Measurements from ENCODE around the gene RTF2. TPM values are rescaled to one million over a fixed set of nuclear protein-coding genes. Genes with fewer than 3 reads are reported as not detected.

Gene RTF2
- total and polyA plus RNA-seq, 4 experiments from 2014 or later: 66.0 to 129 (median 94.9) TPM

GRCh38 chr20:56442389-56443365, 25.8 kb upstream of the RTF2 start:
- H3K9me3 Mint-ChIP-seq: no peaks in the 10 kb centered on the region
- peak overlapping the region in 6 of 8 donors; percentile 15 to 82 (median 41) for H3K4me3 Mint-ChIP-seq
- DNase-seq: peak in 1 of 5 donors; percentile 22
- peaks cover 28 to 52% (median 40%) of the 10 kb centered on the region in 4 donors for H3K4me1 Mint-ChIP-seq
- Histone ChIP-seq H3K27me3 (ENCODE audit: insufficient read depth, low read length) (no peaks in the 10 kb centered on the region), H3K9me3 (ENCODE audit: control insufficient read depth in 1 of 2, low read length in 2 of 2) (no peaks in the 10 kb centered on the region), H3K36me3 (ENCODE audit: insufficient read depth, low read length) (peaks cover 4% of the 10 kb centered on the region), H3K4me1 (ENCODE audit: insufficient read depth, low read length) (peaks cover 51% of the 10 kb centered on the region), H3K4me3 (ENCODE audit: low read length in 2 of 2) (no peak overlapping the region), H3K27ac (ENCODE audit: low read depth, low read length) (peak overlapping the region; percentile 7)
- peaks cover 0 to 38% of the 10 kb centered on the region in 2 donors for H3K36me3 Mint-ChIP-seq
- ChIA-PET CTCF (ENCODE audit: partially characterized antibody) (interaction anchor here (1.0 to 1.9 kb wide), 3 partner anchors 10 to 33 kb away, joined by 3 to 4 read pairs (median 4); no protein-coding TSS in a partner anchor), POLR2A (ENCODE audit: partially characterized antibody) (interaction anchor here (0.6 to 6.0 kb wide), 3 partner anchors 25 to 45 kb away, joined by 3 to 40 read pairs (median 3); partner anchors contain the start of gene CASS4)
- intact Hi-C loops (cut with micrococcal nuclease): no loop called here
- no peaks in the 10 kb centered on the region for H3K27me3 Mint-ChIP-seq
- peak overlapping the region; percentile 54 to 94 (median 89) for H3K27ac Mint-ChIP-seq

GRCh38 chr20:56443654-56444540, 24.5 kb upstream of the RTF2 start:
- Histone ChIP-seq H3K4me1 (ENCODE audit: insufficient read depth, low read length) (peaks cover 39% of the 10 kb centered on the region), H3K9me3 (ENCODE audit: control insufficient read depth in 1 of 2, low read length in 2 of 2) (no peaks in the 10 kb centered on the region), H3K36me3 (ENCODE audit: insufficient read depth, low read length) (peaks cover 4% of the 10 kb centered on the region), H3K27ac (ENCODE audit: low read depth, low read length) (no peak overlapping the region), H3K4me3 (ENCODE audit: low read length in 2 of 2) (no peak overlapping the region), H3K27me3 (ENCODE audit: insufficient read depth, low read length) (no peaks in the 10 kb centered on the region)
- Mint-ChIP-seq H3K9me3 (no peaks in the 10 kb centered on the region), H3K36me3 (peaks cover 8 to 44% of the 10 kb centered on the region in 2 donors), H3K4me3 (no peak overlapping the region), H3K4me1 (peaks cover 23 to 40% (median 32%) of the 10 kb centered on the region in 4 donors), H3K27ac (peak overlapping the region in 6 of 7 donors; percentile 16 to 85 (median 44)), H3K27me3 (no peaks in the 10 kb centered on the region)
- ChIA-PET CTCF (ENCODE audit: partially characterized antibody) (interaction anchor here (0.8 to 1.6 kb wide), 2 partner anchors 38 to 45 kb away, joined by 3 to 4 read pairs; no protein-coding TSS in a partner anchor), POLR2A (ENCODE audit: partially characterized antibody) (interaction anchor here (0.6 to 6.0 kb wide), 4 partner anchors 10 to 46 kb away, joined by 3 to 40 read pairs (median 3); partner anchors contain the start of gene CASS4)
- no peak for DNase-seq
- intact Hi-C loops (cut with micrococcal nuclease): no loop called here

- peaks cover 17 to 28% (median 23%) of the 10 kb centered on the region in 4 donors for H3K4me1 Mint-ChIP-seq
- POLR2A ChIA-PET (ENCODE audit: partially characterized antibody): no interaction called here
- CTCF ChIA-PET (ENCODE audit: partially characterized antibody): interaction anchor here (1.6 kb wide), 1 partner anchor 46 kb away, joined by 4 read pairs; no protein-coding TSS in a partner anchor
- Histone ChIP-seq H3K27me3 (ENCODE audit: insufficient read depth, low read length) (no peaks in the 10 kb centered on the region), H3K9me3 (ENCODE audit: control insufficient read depth in 1 of 2, low read length in 2 of 2) (no peaks in the 10 kb centered on the region), H3K27ac (ENCODE audit: low read depth, low read length) (no peak overlapping the region), H3K4me3 (ENCODE audit: low read length in 2 of 2) (no peak overlapping the region), H3K4me1 (ENCODE audit: insufficient read depth, low read length) (peaks cover 26% of the 10 kb centered on the region), H3K36me3 (ENCODE audit: insufficient read depth, low read length) (peaks cover 4% of the 10 kb centered on the region)
- DNase-seq: no peak
- no peak overlapping the region for H3K4me3 Mint-ChIP-seq
- intact Hi-C loops (cut with micrococcal nuclease): no loop called here
- no peaks in the 10 kb centered on the region for H3K27me3 Mint-ChIP-seq
- no peaks in the 10 kb centered on the region for H3K9me3 Mint-ChIP-seq
- H3K27ac Mint-ChIP-seq: peak overlapping the region in 2 of 7 donors; percentile 45 to 46
- H3K36me3 Mint-ChIP-seq: peaks cover 8 to 47% of the 10 kb centered on the region in 2 donors
Observed at GRCh38 chr20:56445130-56445529, 23.3 kb upstream of the RTF2 start.

GRCh38 chr20:56445540-56445939, 22.9 kb upstream of the RTF2 start:
- H3K27ac ChIP-seq (ENCODE audit: low read depth, low read length): no peak overlapping the region
- H3K9me3 ChIP-seq (ENCODE audit: control insufficient read depth in 1 of 2, low read length in 2 of 2): no peaks in the 10 kb centered on the region
- intact Hi-C loops (cut with micrococcal nuclease): no loop called here
- H3K4me1 ChIP-seq (ENCODE audit: insufficient read depth, low read length): peaks cover 22% of the 10 kb centered on the region
- peak overlapping the region in 2 of 7 donors; percentile 48 to 70 for H3K27ac Mint-ChIP-seq
- H3K27me3 Mint-ChIP-seq: no peaks in the 10 kb centered on the region
- no peak overlapping the region for H3K4me3 Mint-ChIP-seq
- no peaks in the 10 kb centered on the region for H3K9me3 Mint-ChIP-seq
- CTCF ChIA-PET (ENCODE audit: partially characterized antibody): interaction anchor here (1.6 kb wide), 1 partner anchor 47 kb away, joined by 4 read pairs; no protein-coding TSS in a partner anchor
- peaks cover 4% of the 10 kb centered on the region for H3K36me3 ChIP-seq (ENCODE audit: insufficient read depth, low read length)
- DNase-seq: no peak
- peaks cover 14 to 24% (median 19%) of the 10 kb centered on the region in 4 donors for H3K4me1 Mint-ChIP-seq
- peaks cover 8 to 49% of the 10 kb centered on the region in 2 donors for H3K36me3 Mint-ChIP-seq
- no peak overlapping the region for H3K4me3 ChIP-seq (ENCODE audit: low read length in 2 of 2)
- POLR2A ChIA-PET (ENCODE audit: partially characterized antibody): no interaction called here
- no peaks in the 10 kb centered on the region for H3K27me3 ChIP-seq (ENCODE audit: insufficient read depth, low read length)

GRCh38 chr20:56447227-56447626, 21.2 kb upstream of the RTF2 start:
- no peak overlapping the region for H3K4me3 Mint-ChIP-seq
- CTCF ChIA-PET (ENCODE audit: partially characterized antibody): interaction anchor here (1.3 kb wide), 1 partner anchor 9 kb away, joined by 4 read pairs; no protein-coding TSS in a partner anchor
- POLR2A ChIA-PET (ENCODE audit: partially characterized antibody): interaction anchor here (0.9 to 2.0 kb wide), 3 partner anchors 10 to 55 kb away, joined by 3 to 4 read pairs (median 3); partner anchors contain the start of genes AURKA and CSTF1

GRCh38 chr20:56449459-56449858, 19.0 kb upstream of the RTF2 start:
- Mint-ChIP-seq H3K27me3 (no peaks in the 10 kb centered on the region), H3K4me3 (no peak overlapping the region), H3K36me3 (peaks cover 18 to 63% of the 10 kb centered on the region in 2 donors), H3K27ac (no peak overlapping the region), H3K9me3 (no peaks in the 10 kb centered on the region), H3K4me1 (peaks cover 4 to 23% (median 14%) of the 10 kb centered on the region in 4 donors)
- H3K36me3 ChIP-seq (ENCODE audit: insufficient read depth, low read length): peaks cover 18% of the 10 kb centered on the region
- DNase-seq: no peak
- peaks cover 5% of the 10 kb centered on the region for H3K4me1 ChIP-seq (ENCODE audit: insufficient read depth, low read length)
- H3K27ac ChIP-seq (ENCODE audit: low read depth, low read length): no peak overlapping the region
- intact Hi-C loops (cut with micrococcal nuclease): no loop called here
- CTCF ChIA-PET (ENCODE audit: partially characterized antibody): no interaction called here
- H3K4me3 ChIP-seq (ENCODE audit: low read length in 2 of 2): no peak overlapping the region
- POLR2A ChIA-PET (ENCODE audit: partially characterized antibody): no interaction called here
- no peaks in the 10 kb centered on the region for H3K9me3 ChIP-seq (ENCODE audit: control insufficient read depth in 1 of 2, low read length in 2 of 2)
- no peaks in the 10 kb centered on the region for H3K27me3 ChIP-seq (ENCODE audit: insufficient read depth, low read length)

More at GRCh38 chr20:56447227-56447626, 21.2 kb upstream of the RTF2 start:
- Histone ChIP-seq H3K4me3 (ENCODE audit: low read length in 2 of 2) (no peak overlapping the region), H3K27me3 (ENCODE audit: insufficient read depth, low read length) (no peaks in the 10 kb centered on the region), H3K9me3 (ENCODE audit: control insufficient read depth in 1 of 2, low read length in 2 of 2) (no peaks in the 10 kb centered on the region), H3K36me3 (ENCODE audit: insufficient read depth, low read length) (peaks cover 13% of the 10 kb centered on the region), H3K4me1 (ENCODE audit: insufficient read depth, low read length) (peaks cover 7% of the 10 kb centered on the region), H3K27ac (ENCODE audit: low read depth, low read length) (no peak overlapping the region)
- Mint-ChIP-seq H3K36me3 (peaks cover 18 to 61% of the 10 kb centered on the region in 2 donors), H3K27me3 (no peaks in the 10 kb centered on the region), H3K27ac (peak overlapping the region in 3 of 7 donors; percentile 29 to 71 (median 61)), H3K4me1 (peaks cover 6 to 20% (median 12%) of the 10 kb centered on the region in 4 donors), H3K9me3 (no peaks in the 10 kb centered on the region)
- no peak for DNase-seq
- intact Hi-C loops (cut with micrococcal nuclease): no loop called here

Data from CD4-positive, alpha-beta memory T cell (primary cell).